Aorta (tissue), 5 donors: ENCODE results near the gene DHX32. TPM values are rescaled to one million over a fixed set of nuclear protein-coding genes. Genes with fewer than 3 reads are reported as not detected.

Experiments used
- ATAC-seq: fragments of 200-7000 bp; cut with Tn5 transposase; one replicate; pipeline ENCODE4 v1.9.1; 2022; ENCODE audit warnings: moderate library complexity; ENCODE audit not compliant: low FRiP score
- DNase-seq, 2 donors: peaks; one replicate each; pipeline ENCODE4 v3.0.0-alpha.2; 2020
- H3K27ac ChIP-seq, 2 donors: one replicate each; pipeline ENCODE4 v1.5.1; 2013; ENCODE audit warnings: low read length in 2 of 2, mild to moderate bottlenecking in 2 of 2, moderate library complexity in 2 of 2, control low read depth in 1 of 2, inconsistent platforms in 1 of 2, low read depth in 1 of 2
- H3K27me3 ChIP-seq, 2 donors: one replicate each; pipeline ENCODE4 v1.6.1; 2013; ENCODE audit warnings: control low read depth in 1 of 2, low read length in 1 of 2, mild to moderate bottlenecking in 1 of 2, moderate library complexity in 1 of 2; ENCODE audit not compliant: insufficient read depth in 2 of 2, control insufficient read depth in 1 of 2
- H3K36me3 ChIP-seq, 2 donors: one replicate each; pipeline ENCODE4 v1.6.1; 2013; ENCODE audit warnings: control low read depth in 1 of 2, low read length in 1 of 2, mild to moderate bottlenecking in 1 of 2; ENCODE audit not compliant: insufficient read depth in 2 of 2, control insufficient read depth in 1 of 2
- H3K4me1 ChIP-seq, 2 donors: one replicate each; pipeline ENCODE4 v1.6.1; 2013; ENCODE audit warnings: low read length in 2 of 2, control low read depth in 1 of 2, mild to moderate bottlenecking in 1 of 2, moderate library complexity in 1 of 2; ENCODE audit not compliant: insufficient read depth in 2 of 2, control insufficient read depth in 1 of 2
- H3K4me3 ChIP-seq, 2 donors: one replicate each; pipeline ENCODE4 v1.5.1; 2013; ENCODE audit warnings: low read length in 2 of 2, control low read depth in 1 of 2, mild to moderate bottlenecking in 1 of 2
- H3K9me3 ChIP-seq: one replicate; pipeline ENCODE4 v1.6.1; 2013; ENCODE audit warnings: mild to moderate bottlenecking, low read length; ENCODE audit not compliant: control insufficient read depth
- WGBS, 2 donors: extraction: QIAGEN DNeasy Blood & Tissue Kit; methylation state at CpG; one replicate each; pipeline ENCODE4 v1.1.7; 2013; 5-methylcytosine and 5-hydroxymethylcytosine counted together
- intact Hi-C, 2 donors: fragments of 100-400 bp; cut with DNase I; formaldehyde crosslinking; loops; one replicate each; pipeline versions ENCODE4 v1.14.2 to v1.15.0; 2022
- polyA plus RNA-seq, 2 donors: library from polyadenylated mRNA; stranded (reverse); fragments of 200-250 nt; gene quantifications; one replicate each; pipeline ENCODE4 v1.2.3, GENCODE V29; 2013
- total RNA-seq, 2 donors: library from RNA; stranded (reverse); fragmentation: NEBNext Ultra II Directional; extraction: Animal tissue kit (Norgen Biotek cat#: 25700); gene quantifications; one replicate each; pipeline ENCODE4 v1.2.1, GENCODE V29; 2021
- donor health status: healthy with polysubstance abuse.
- donor health status: Bipolar disorder and iron deficiency.
- donor health status: DM: no; HTN: no; CAD: no.
- donor health status: DM: no; HTN: no; CAD: no.
- donor health status: DM: yes; HTN: yes; CAD: no.

Gene DHX32
- total and polyA plus RNA-seq, 4 donors: 9.5 to 22.6 (median 16.0) TPM

DNA sequence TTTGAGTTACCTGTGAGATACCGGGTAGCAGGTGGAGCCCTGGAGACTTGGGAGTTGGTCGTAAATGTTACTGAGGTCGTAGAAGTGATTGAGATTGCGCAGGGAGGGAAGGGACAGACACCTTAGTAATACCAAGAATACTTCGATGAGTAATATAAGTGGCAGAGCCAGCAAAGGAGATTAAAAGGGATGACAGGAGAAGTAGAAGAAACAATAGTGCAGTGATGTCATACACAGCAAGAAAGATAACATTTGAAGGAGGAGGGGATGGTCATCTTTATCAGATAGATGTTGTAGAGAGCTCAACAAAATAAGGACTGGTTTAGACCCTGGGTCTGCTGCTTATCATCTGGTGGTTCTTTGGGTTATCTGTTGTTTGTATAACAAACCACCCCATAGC lies 52.8 kb downstream of the DHX32 start:
- Histone ChIP-seq H3K27me3 (no peaks in the 10 kb centered on the region), H3K4me3 (no peak overlapping the region), H3K4me1 (peaks cover 3 to 14% of the 10 kb centered on the region in 2 donors), H3K9me3 (no peaks in the 10 kb centered on the region), H3K36me3 (peaks cover 6 to 7% of the 10 kb centered on the region in 2 donors), H3K27ac (no peak overlapping the region)
- DNase-seq: no peak
- ATAC-seq: no peak
- 91 to 94% methylated on average over 5 of the region's 5 CpGs for WGBS, 2 donors
- intact Hi-C loops: loop anchor here in 1 of 2 donors (10.0 kb wide), 1 partner anchor 104 kb away; no protein-coding TSS in a partner anchor

DNA sequence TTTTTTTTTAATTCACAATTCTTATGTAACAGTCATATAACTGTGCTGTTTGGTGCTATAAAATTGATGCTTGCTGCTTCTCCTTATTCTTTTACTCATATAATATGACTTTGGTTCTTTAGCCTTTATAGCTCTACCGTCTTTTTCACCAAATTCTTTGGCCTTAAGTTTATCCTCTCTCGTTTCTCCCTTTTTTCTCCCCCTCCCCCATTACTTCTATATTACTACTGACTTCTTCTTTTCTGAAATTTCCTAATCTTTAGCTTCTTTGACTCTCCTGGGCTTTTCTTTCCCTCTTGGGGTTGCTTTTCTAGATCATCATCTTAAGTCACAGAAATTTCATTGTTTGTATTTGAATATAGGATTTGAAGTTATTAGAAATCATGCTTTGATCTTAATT lies 54.0 kb downstream of the DHX32 start:
- Histone ChIP-seq H3K4me1 (peaks cover 3 to 14% of the 10 kb centered on the region in 2 donors), H3K36me3 (peaks cover 6 to 7% of the 10 kb centered on the region in 2 donors), H3K27ac (no peak overlapping the region), H3K4me3 (no peak overlapping the region), H3K9me3 (no peaks in the 10 kb centered on the region), H3K27me3 (no peaks in the 10 kb centered on the region)
- DNase-seq (no peak), ATAC-seq (no peak)
- WGBS, 2 donors: 77 to 84% methylated on average over 2 of the region's 2 CpGs
- intact Hi-C loops: loop anchor here in 1 of 2 donors (10.0 kb wide), 1 partner anchor 102 kb away; no protein-coding TSS in a partner anchor

DNA sequence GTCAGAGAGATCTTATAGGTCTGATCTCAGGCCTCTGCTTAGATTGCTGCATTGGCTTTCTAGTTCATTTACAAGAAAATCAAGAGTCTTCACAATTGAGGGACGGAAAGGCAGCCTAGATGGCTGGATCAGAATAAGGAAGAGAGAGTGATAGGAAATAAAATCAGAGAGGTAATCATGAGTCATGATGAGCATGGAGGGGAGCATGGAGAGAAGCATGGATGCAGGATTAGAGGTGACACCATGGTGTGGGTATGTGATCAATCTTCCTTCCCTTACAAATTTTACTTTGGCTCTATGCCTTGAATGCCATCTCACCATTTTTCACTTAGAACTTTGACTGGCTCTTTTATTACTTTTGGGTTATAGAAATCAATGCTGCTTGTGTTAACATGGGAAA lies 56.4 kb downstream of the DHX32 start:
- no peak overlapping the region for H3K27ac ChIP-seq
- no peaks in the 10 kb centered on the region for H3K9me3 ChIP-seq
- H3K4me1 ChIP-seq: peaks cover 3 to 16% of the 10 kb centered on the region in 2 donors
- H3K27me3 ChIP-seq: no peaks in the 10 kb centered on the region
- ATAC-seq (no peak), DNase-seq (no peak)
- peak overlapping the region in 1 of 2 donors; percentile 91 for H3K4me3 ChIP-seq
- WGBS, 2 donors: 76 to 80% methylated on average over 1 of the region's 1 CpG
- intact Hi-C loops: loop anchor here (5.0 to 10.0 kb wide), 3 partner anchors 73 to 102 kb away; partner anchors contain the start of gene FANK1 (in 1 of the 2)
- peaks cover 4 to 7% of the 10 kb centered on the region in 2 donors for H3K36me3 ChIP-seq

DNA sequence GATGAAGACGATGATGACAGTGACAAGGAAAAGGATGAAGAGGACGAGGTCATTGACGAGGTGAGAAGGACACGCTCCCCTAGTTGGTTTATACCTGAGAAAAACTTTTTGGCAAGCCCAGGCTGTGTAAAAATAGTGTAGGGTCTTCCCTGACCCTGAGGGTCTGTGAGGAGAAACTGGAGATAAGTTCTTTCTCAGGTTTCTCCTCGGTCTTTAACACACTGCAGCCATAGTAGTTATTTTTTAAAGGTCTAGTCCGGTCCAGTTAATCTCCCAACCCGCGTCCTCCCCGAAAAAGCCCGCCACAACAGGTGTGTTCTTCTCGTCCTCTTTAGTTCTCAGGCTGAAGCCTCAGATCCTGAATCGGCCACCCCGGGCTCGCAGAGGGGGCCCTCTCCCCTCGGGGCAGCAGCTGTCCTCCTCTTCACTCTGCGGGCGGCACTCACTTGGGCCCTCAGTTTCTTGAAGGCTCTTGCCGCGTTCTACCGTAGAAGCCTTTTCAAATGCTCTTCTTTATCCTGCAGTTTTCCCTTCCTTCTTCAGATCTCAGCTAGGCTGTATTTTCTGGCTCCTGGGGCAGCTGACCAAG lies 57.3 kb downstream of the DHX32 start:
- H3K27me3 ChIP-seq: no peaks in the 10 kb centered on the region
- H3K36me3 ChIP-seq: peaks cover 0 to 7% of the 10 kb centered on the region in 2 donors
- 0 to 1% methylated on average over 20 of the region's 20 CpGs for WGBS, 2 donors
- H3K9me3 ChIP-seq: no peaks in the 10 kb centered on the region
- H3K4me1 ChIP-seq: peaks cover 3 to 16% of the 10 kb centered on the region in 2 donors
- DNase-seq (no peak), ATAC-seq (no peak)
- H3K27ac ChIP-seq: no peak overlapping the region
- intact Hi-C loops: loop anchor here (5.0 to 10.0 kb wide), 3 partner anchors 74 to 101 kb away; partner anchors contain the start of gene FANK1 (in 1 of the 2)
- peak overlapping the region; percentile 63 to 91 for H3K4me3 ChIP-seq

DNA sequence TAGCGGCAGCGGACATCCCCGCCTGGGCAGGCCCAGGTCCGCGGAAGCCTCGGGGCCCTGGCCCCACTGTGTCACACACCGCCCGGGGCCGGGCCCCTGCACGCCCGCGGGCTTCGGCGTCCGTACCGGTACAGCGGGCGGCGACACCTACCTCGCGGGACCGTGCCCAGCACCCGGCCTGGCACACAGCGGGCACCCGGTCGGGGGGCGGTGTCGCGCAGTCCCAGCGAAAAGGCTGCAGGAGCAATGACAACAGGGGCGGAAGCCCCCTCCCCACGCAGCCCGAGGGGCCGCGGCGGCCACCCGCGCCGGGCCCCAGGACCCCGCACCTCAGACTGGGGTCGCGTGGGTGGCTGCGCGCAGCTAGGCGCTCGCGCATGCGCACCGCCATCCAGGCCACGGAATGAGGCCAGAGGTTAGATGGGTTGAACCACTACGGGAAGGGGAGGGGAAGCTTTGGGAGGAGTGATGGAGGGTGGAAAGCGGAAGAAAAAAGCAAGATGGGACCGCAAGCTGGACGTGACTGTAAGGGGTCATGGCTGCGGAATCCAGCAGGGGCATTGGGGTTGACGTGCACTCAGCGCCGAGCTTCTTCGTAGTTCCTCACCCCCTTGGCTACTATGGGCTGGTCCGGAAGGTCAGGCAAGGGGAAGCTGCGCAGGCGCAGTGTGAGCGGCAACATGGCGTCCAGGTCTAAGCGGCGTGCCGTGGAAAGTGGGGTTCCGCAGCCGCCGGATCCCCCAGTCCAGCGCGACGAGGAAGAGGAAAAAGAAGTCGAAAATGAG lies 58.0 kb downstream of the DHX32 start, which contains the start of the genes BCCIP and UROS:
TSS of gene BCCIP (plus strand) at position 669 of the 785 bp plus-strand sequence. CDS start at position 681, 12 bp downstream.
TSS of gene UROS (minus strand) at position 381 of the 785 bp plus-strand sequence. CDS start 6,759 bp downstream, outside the sequence.
- peaks cover 0 to 3% of the 10 kb centered on the region in 2 donors for H3K36me3 ChIP-seq
- WGBS, 2 donors: 0% methylated on average over 74 of the region's 74 CpGs
- peak within 1 kb of the TSS in 1 of 2 donors; percentile 30 for H3K27ac ChIP-seq
- H3K27me3 ChIP-seq: no peaks in the 10 kb centered on the region
- ATAC-seq (peak; percentile 97), DNase-seq (peak; percentile 95 to 96)
- H3K4me3 ChIP-seq: peak within 1 kb of the TSS; percentile 63 to 91
- H3K9me3 ChIP-seq: no peaks in the 10 kb centered on the region
- peaks cover 3 to 16% of the 10 kb centered on the region in 2 donors for H3K4me1 ChIP-seq
- intact Hi-C loops: loop anchor here (5.0 to 10.0 kb wide), 3 partner anchors 74 to 101 kb away; partner anchors contain the start of gene FANK1 (in 1 of the 2)

DNA sequence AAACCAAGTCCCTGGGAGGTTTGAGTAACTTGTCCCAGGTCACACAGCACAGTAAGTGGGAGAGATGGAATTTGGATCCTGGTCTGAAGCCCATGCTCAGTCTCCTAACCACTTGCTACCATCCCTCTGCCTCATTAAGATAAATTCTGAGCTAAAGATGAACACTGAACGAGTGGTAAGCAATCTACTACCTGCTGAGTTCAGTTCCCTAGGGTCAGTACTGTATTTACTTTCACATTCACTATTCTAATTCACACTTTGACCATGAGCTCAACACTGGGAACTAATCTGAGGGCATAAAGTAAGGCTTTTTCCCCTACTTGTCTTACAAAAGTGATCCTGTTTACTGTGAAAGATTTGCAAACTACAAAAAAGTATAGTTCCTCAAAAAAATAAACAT lies 60.4 kb downstream of the DHX32 start:
- intact Hi-C loops: loop anchor here (5.0 to 10.0 kb wide), 3 partner anchors 77 to 98 kb away; partner anchors contain the start of gene FANK1 (in 1 of the 2)
- WGBS, 2 donors: 60 to 65% methylated on average over 1 of the region's 1 CpG
- Histone ChIP-seq H3K27me3 (no peaks in the 10 kb centered on the region), H3K9me3 (no peaks in the 10 kb centered on the region), H3K36me3 (peaks cover under 1% of the 10 kb centered on the region in 2 donors), H3K4me1 (peaks cover 3 to 16% of the 10 kb centered on the region in 2 donors), H3K4me3 (no peak overlapping the region), H3K27ac (no peak overlapping the region)
- no peak for DNase-seq
- no peak for ATAC-seq

DNA sequence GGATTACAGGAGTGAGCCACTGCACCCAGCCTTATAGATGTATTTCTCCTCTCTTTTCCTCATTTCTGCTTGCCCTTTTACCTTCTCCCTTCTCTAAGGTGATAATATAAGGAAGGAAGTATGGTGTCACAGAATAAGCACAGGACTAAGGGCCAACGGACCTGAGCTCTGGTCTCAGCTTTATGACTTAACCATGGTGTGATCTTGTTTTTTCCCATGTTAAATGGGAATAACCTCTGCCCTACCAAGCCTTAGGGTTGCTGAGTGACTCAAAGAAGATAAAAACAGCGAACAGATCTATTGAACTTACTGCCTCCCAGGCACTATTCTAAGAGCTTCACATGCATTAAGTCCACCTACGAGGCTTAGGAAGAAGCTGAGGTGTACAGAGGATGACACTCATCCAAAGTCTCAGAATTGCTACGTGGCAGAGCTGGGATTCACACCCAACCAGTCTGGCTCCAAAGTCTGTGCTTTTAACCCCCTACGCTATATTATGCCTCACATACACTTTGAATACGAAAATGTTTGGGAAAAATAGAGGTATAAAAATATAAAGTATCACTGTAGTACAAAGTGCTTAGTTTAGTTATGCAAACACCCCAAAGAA lies 63.6 kb downstream of the DHX32 start:
- no peak overlapping the region for H3K27ac ChIP-seq
- H3K9me3 ChIP-seq: no peaks in the 10 kb centered on the region

DNA sequence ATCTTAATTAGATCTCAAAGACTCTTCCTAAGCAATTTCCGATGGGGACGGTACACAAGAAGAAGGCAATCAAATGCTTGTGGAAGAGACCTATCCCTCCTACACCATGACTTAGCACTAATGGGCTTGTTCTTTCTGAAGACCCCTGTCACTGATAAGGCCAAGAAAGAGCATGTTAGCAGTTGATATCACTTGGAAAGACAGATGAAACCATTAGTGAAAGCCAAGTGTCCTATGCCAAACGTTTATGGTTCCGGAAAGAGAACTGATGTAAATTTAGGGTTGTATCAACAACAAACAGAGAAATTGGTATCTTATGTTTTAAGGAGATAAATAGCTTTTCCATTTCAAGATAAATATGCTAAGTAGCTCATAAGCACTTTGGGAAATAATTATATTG lies 64.5 kb downstream of the DHX32 start:
- no peaks in the 10 kb centered on the region for H3K9me3 ChIP-seq
- WGBS, 2 donors: 86 to 87% methylated on average over 4 of the region's 4 CpGs
- H3K36me3 ChIP-seq: peaks cover 4% of the 10 kb centered on the region in 2 donors
- intact Hi-C loops: no loop called here
- H3K27ac ChIP-seq: no peak overlapping the region
- no peak for DNase-seq
- no peak overlapping the region for H3K4me3 ChIP-seq
- ATAC-seq: no peak
- no peaks in the 10 kb centered on the region for H3K4me1 ChIP-seq
- no peaks in the 10 kb centered on the region for H3K27me3 ChIP-seq

More for the DNA sequence above, 63.6 kb downstream of the DHX32 start:
- ATAC-seq: no peak
- Histone ChIP-seq H3K4me3 (no peak overlapping the region), H3K36me3 (peaks cover 4% of the 10 kb centered on the region in 2 donors), H3K4me1 (peaks cover 0 to 3% of the 10 kb centered on the region in 2 donors), H3K27me3 (no peaks in the 10 kb centered on the region)
- 89% methylated on average over 6 of the region's 6 CpGs for WGBS, 2 donors
- no peak for DNase-seq
- intact Hi-C loops: no loop called here
